Sigmoid colon (tissue), 7 donors: Measurements from ENCODE around the gene KCNK15. TPM values are rescaled to one million over a fixed set of nuclear protein-coding genes. Genes with fewer than 3 reads are reported as not detected.

Experiments used
- DNase-seq: peaks from one replicate; pipeline ENCODE4 v3.0.0-alpha.2; 2019
- H3K27ac ChIP-seq, 4 donors: fragments of 200-600 bp; sonication (generic); one replicate each; pipeline ENCODE4 v1.5.1; 2016 to 2019; ENCODE audit warnings: mild to moderate bottlenecking in 1 of 4
- H3K27me3 ChIP-seq, 3 donors: fragments of 200-600 bp; sonication (generic); one replicate each; pipeline ENCODE4 v1.5.1; 2019; ENCODE audit warnings: mild to moderate bottlenecking in 1 of 3
- H3K36me3 ChIP-seq, 4 donors: fragments of 200-600 bp; sonication (generic); one replicate each; pipeline ENCODE4 v1.5.1; 2016 to 2019
- H3K4me1 ChIP-seq, 4 donors: fragments of 200-600 bp; sonication (generic); one replicate each; pipeline ENCODE4 v1.5.1; 2017 to 2019
- H3K4me3 ChIP-seq, 4 donors: fragments of 200-600 bp; sonication (generic); one replicate each; pipeline ENCODE4 v1.5.1; 2017 to 2019; ENCODE audit warnings: mild to moderate bottlenecking in 2 of 4, moderate library complexity in 1 of 4
- H3K9me3 ChIP-seq, 4 donors: fragments of 200-600 bp in 3 of 4; sonication (generic) in 3 of 4; one replicate each; pipeline versions ENCODE4 v1.5.1 to v1.6.1; 2013 to 2019
- EP300 ChIP-seq, 4 donors: sonication (generic); formaldehyde crosslinking; IDR thresholded peaks; one replicate each; pipeline ENCODE4 v1.6.1; 2017; ENCODE audit warnings: antibody characterized with exemption in 4 of 4
- POLR2A ChIP-seq, 2 donors: fragments of 450-650 bp; IDR thresholded peaks; one replicate each; pipeline ENCODE4 v1.6.1; 2016; ENCODE audit warnings: antibody characterized with exemption in 2 of 2, mild to moderate bottlenecking in 2 of 2, moderate library complexity in 2 of 2
- POLR2AphosphoS5 ChIP-seq, 4 donors: sonication (generic); formaldehyde crosslinking; IDR thresholded peaks; one replicate each; pipeline ENCODE4 v1.6.1; 2017; ENCODE audit warnings: antibody characterized with exemption in 4 of 4
- WGBS, 2 donors: extraction: QIAGEN DNeasy Blood & Tissue Kit; methylation state at CpG; one replicate each; pipeline ENCODE4 v1.1.7; 2013; 5-methylcytosine and 5-hydroxymethylcytosine counted together
- intact Hi-C: fragments of 100-400 bp; cut with DNase I; formaldehyde crosslinking; loops from one replicate; pipeline ENCODE4 v1.15.1; 2023
- polyA plus RNA-seq, 3 donors: library from polyadenylated mRNA; stranded (reverse); fragments of 200-250 nt; gene quantifications; one replicate each; pipeline ENCODE4 v1.2.3, GENCODE V29; 2013
- total RNA-seq, 4 donors: library from RNA; depleted of rRNA; stranded (reverse); fragments of >200 nt; gene quantifications; one replicate each; pipeline ENCODE4 v1.1.0, GENCODE V29; 2016
- TF ChIP-seq, protein P1 (sequence below), 4 experiments: fragments of 450-650 bp in 3 of 4; fragments of 200-600 bp in 1 of 4; IDR thresholded peaks; one replicate each; pipeline ENCODE4 v1.5.1; 2016 to 2019; ENCODE audit warnings: antibody characterized with exemption in 4 of 4, mild to moderate bottlenecking in 3 of 4, moderate library complexity in 2 of 4
- donor health status: healthy with polysubstance abuse.
- donor health status: Bipolar disorder and iron deficiency.
- donor health status: healthy.

Gene KCNK15
- total and polyA plus RNA-seq, 7 donors = 0.28 to 2.1 (median 0.66) TPM; not detected in 1

DNA sequence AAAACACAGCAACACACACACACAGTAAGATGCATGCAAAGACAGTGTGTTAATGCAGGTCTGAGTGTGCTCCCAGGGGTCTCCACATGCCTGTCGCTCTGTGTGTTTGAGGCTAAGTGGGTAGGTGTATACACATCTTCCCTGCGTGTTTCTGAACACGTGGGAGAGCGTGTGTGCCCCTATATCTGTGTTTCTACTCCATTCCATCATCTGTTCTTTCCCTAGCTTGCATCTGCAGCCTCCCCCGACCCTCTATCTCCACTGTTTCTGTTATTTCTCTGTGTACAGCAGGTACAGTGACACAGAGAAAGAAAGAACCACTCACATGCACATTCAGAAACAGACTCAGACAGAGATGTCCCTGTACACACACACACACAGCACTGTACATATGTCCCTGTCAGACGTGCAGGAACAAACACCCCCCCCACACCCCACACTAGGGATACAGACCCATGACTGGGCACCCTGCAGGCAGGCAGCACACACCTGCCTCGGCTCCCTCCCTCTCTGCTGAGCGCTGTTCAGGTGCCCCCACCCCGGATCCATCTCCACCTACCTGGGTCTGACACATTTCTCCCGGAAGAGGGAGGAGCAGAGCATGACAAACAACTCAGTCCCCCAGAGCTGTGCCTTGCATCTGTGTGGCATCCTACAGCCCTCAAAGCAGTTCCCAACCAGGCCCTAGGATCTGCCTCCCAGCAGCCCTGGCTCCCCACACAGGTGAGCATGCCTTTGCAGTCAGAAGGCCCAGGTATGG lies 27.6 kb downstream of the KCNK15 start:
- H3K27me3 ChIP-seq = peaks cover 0 to 38% (median 0%) of the 10 kb centered on the region in 3 donors
- H3K27ac ChIP-seq = no peak overlapping the region
- H3K4me3 ChIP-seq = no peak overlapping the region
- no peaks in the 10 kb centered on the region for H3K4me1 ChIP-seq
- no peak for DNase-seq
- 62 to 71% methylated on average over 10 of the region's 10 CpGs for WGBS, 2 donors
- H3K36me3 ChIP-seq = no peaks in the 10 kb centered on the region
- intact Hi-C loops = no loop called here
- TF ChIP-seq, protein P1, sequence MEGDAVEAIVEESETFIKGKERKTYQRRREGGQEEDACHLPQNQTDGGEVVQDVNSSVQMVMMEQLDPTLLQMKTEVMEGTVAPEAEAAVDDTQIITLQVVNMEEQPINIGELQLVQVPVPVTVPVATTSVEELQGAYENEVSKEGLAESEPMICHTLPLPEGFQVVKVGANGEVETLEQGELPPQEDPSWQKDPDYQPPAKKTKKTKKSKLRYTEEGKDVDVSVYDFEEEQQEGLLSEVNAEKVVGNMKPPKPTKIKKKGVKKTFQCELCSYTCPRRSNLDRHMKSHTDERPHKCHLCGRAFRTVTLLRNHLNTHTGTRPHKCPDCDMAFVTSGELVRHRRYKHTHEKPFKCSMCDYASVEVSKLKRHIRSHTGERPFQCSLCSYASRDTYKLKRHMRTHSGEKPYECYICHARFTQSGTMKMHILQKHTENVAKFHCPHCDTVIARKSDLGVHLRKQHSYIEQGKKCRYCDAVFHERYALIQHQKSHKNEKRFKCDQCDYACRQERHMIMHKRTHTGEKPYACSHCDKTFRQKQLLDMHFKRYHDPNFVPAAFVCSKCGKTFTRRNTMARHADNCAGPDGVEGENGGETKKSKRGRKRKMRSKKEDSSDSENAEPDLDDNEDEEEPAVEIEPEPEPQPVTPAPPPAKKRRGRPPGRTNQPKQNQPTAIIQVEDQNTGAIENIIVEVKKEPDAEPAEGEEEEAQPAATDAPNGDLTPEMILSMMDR (IDR thresholded peaks at IDR 0.05) = no peak
- TF ChIP-seq POLR2AphosphoS5 (IDR thresholded peaks at IDR 0.05) = no peak
- no peak for TF ChIP-seq EP300 (IDR thresholded peaks at IDR 0.05)
- no peak for TF ChIP-seq POLR2A (IDR thresholded peaks at IDR 0.05)
- no peaks in the 10 kb centered on the region for H3K9me3 ChIP-seq

DNA sequence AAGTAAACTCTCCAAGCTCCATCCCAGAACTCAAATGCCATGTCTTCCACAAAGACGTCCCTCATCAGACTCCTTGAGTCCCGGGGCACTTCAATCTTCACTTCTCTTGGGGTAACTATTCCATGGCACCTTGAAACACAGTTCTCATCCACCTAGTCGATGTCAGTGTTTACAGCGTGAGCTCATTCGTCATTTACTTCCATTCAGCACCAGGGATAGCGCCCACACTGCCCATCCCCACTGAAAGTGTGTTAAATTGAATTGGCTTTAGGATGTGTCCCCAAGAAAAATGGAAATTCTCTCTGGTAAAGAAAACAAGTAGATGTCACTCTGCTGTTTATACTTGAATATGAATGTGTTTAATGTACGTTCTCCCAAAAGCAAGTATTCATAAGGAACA lies 31.3 kb downstream of the KCNK15 start:
- no peak for TF ChIP-seq EP300 (IDR thresholded peaks at IDR 0.05)
- TF ChIP-seq POLR2AphosphoS5 (IDR thresholded peaks at IDR 0.05) = no peak
- TF ChIP-seq, protein P1 (IDR thresholded peaks at IDR 0.05) = no peak
- no peak for TF ChIP-seq POLR2A (IDR thresholded peaks at IDR 0.05)
- Histone ChIP-seq H3K4me1 (no peaks in the 10 kb centered on the region), H3K9me3 (no peaks in the 10 kb centered on the region), H3K4me3 (no peak overlapping the region), H3K27me3 (peaks cover 0 to 21% (median 0%) of the 10 kb centered on the region in 3 donors), H3K36me3 (no peaks in the 10 kb centered on the region), H3K27ac (no peak overlapping the region)
- 24 to 25% methylated on average over 7 of the region's 7 CpGs for WGBS, 2 donors
- intact Hi-C loops = no loop called here
- DNase-seq = no peak

DNA sequence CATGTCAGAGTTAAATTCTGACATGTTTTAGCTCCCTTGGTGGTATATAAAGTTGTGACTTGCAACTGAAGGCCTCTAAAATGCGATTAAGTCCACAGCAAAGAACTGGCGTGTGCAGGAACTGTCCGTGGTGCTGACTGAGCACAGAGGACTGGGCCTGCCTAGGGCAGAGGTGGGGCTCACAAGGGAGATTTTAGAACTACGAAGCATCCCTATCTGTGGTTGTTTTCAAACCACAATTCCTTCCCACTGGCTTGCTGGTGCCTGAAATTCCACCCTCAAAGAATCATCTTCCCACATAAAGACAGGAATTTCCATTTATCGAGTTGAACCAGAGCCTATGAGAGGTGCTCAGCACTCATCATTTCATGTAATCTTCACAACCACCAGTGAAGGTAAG lies 34.6 kb downstream of the KCNK15 start:
- Histone ChIP-seq H3K9me3 (no peaks in the 10 kb centered on the region), H3K27me3 (no peaks in the 10 kb centered on the region), H3K4me3 (no peak overlapping the region), H3K4me1 (no peaks in the 10 kb centered on the region), H3K27ac (no peak overlapping the region), H3K36me3 (no peaks in the 10 kb centered on the region)
- intact Hi-C loops = no loop called here
- 25 to 32% methylated on average over 5 of the region's 5 CpGs for WGBS, 2 donors
- TF ChIP-seq, protein P1 (IDR thresholded peaks at IDR 0.05) = no peak
- TF ChIP-seq POLR2AphosphoS5 (IDR thresholded peaks at IDR 0.05) (no peak), POLR2A (IDR thresholded peaks at IDR 0.05) (no peak)
- no peak for DNase-seq

DNA sequence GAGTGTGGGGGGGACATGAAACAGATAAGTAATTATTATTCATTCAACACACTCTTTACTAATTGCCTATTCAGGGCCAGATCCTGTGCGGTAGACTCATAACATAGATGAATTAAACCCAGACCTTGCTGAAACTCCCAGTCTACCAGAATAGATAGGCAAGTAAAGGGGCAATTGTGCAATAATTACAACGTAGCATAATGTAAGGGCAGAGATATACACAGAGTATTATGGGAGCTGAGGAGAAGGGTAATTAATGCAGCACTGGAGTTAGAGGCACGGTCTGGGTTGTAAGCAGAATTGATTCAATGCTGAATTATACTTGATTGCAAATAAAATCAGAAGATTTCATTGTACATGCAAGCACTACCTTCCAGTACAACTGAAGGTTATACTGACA lies 35.5 kb downstream of the KCNK15 start:
- intact Hi-C loops = no loop called here
- no peak for DNase-seq
- Histone ChIP-seq H3K9me3 (no peaks in the 10 kb centered on the region), H3K4me3 (no peak overlapping the region), H3K4me1 (no peaks in the 10 kb centered on the region), H3K27me3 (peaks cover 0 to 1% (median 0%) of the 10 kb centered on the region in 3 donors), H3K36me3 (no peaks in the 10 kb centered on the region), H3K27ac (no peak overlapping the region)
- no peak for TF ChIP-seq POLR2AphosphoS5 (IDR thresholded peaks at IDR 0.05)
- TF ChIP-seq EP300 (IDR thresholded peaks at IDR 0.05) = no peak
- no peak for TF ChIP-seq POLR2A (IDR thresholded peaks at IDR 0.05)
- TF ChIP-seq, protein P1 (IDR thresholded peaks at IDR 0.05) = no peak
- WGBS, 2 donors = 72 to 76% methylated on average over 3 of the region's 3 CpGs
